ENCODE measurements around the gene CHD6. TPM values are rescaled to one million over a fixed set of nuclear protein-coding genes. Genes with fewer than 3 reads are reported as not detected.

Gene CHD6
- total RNA-seq, 1 experiment from 2014 or later, result 46.7 TPM

DNA sequence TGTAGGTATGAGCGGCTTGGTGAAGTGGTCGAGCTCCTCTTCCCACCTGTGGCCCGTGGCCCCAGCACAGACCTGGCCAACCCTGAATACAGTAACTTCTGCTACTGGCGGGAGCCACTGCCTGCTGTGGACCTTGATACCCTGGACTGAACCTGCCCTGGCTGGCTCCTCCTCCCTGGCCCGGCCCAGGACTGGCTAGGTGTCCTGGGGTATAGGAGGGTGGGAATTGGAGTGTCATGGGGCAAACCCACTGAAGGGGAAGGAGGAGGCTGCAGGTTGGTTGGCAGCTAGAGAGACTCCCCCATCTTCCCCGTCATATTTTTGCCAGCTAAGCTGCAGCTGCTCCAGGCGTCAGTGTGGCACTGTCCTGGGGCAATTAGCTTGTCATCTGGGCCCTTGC is 259.5 kb downstream of the CHD6 start:
- Histone ChIP-seq H3K27ac (ENCODE audit: low read depth, low read length, poor library complexity, severe bottlenecking) (no peak overlapping the region), H3K4me1 (ENCODE audit: insufficient read depth, low read length, poor library complexity, severe bottlenecking) (no peaks in the 10 kb centered on the region), H3K9me3 (ENCODE audit: low read depth, low read length, poor library complexity, severe bottlenecking) (no peaks in the 10 kb centered on the region), H3K36me3 (ENCODE audit: insufficient read depth, low read length, poor library complexity, severe bottlenecking) (no peaks in the 10 kb centered on the region), H3K27me3 (replicated peaks; ENCODE audit: insufficient read depth, low read depth, low read length, poor library complexity) (no peaks in the 10 kb centered on the region), H3K4me3 (ENCODE audit: low read depth, low read length, poor library complexity, severe bottlenecking) (no peak overlapping the region)
- ChIA-PET POLR2A (ENCODE audit: low non-redundant PET) (interaction anchor here (0.6 kb wide), 1 partner anchor 41 kb away, joined by 6 read pairs; the partner anchor contains the start of gene ZHX3), CTCF (no interaction called here)
- intact Hi-C loops (cut with micrococcal nuclease; ENCODE audit: unreplicated experiment), result no loop called here
- TF ChIP-seq EZH2 (IDR thresholded peaks at IDR 0.05; ENCODE audit: borderline replicate concordance, low read depth, low read length, poor library complexity, severe bottlenecking), result no peak
- TF ChIP-seq, protein P1, sequence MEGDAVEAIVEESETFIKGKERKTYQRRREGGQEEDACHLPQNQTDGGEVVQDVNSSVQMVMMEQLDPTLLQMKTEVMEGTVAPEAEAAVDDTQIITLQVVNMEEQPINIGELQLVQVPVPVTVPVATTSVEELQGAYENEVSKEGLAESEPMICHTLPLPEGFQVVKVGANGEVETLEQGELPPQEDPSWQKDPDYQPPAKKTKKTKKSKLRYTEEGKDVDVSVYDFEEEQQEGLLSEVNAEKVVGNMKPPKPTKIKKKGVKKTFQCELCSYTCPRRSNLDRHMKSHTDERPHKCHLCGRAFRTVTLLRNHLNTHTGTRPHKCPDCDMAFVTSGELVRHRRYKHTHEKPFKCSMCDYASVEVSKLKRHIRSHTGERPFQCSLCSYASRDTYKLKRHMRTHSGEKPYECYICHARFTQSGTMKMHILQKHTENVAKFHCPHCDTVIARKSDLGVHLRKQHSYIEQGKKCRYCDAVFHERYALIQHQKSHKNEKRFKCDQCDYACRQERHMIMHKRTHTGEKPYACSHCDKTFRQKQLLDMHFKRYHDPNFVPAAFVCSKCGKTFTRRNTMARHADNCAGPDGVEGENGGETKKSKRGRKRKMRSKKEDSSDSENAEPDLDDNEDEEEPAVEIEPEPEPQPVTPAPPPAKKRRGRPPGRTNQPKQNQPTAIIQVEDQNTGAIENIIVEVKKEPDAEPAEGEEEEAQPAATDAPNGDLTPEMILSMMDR (conservative IDR thresholded peaks at IDR 0.05; ENCODE audit: low read depth, low read length), result no peak
- BruUV-seq (replicated peaks), result no TSS peak
- no peak for DNase-seq (ENCODE audit: low spot score)

GRCh38 chr20:41358230-41358629 is 259.9 kb downstream of the CHD6 start:
- Histone ChIP-seq H3K4me3 (ENCODE audit: low read depth, low read length, poor library complexity, severe bottlenecking) (no peak overlapping the region), H3K27ac (ENCODE audit: low read depth, low read length, poor library complexity, severe bottlenecking) (no peak overlapping the region), H3K9me3 (ENCODE audit: low read depth, low read length, poor library complexity, severe bottlenecking) (no peaks in the 10 kb centered on the region), H3K4me1 (ENCODE audit: insufficient read depth, low read length, poor library complexity, severe bottlenecking) (no peaks in the 10 kb centered on the region), H3K27me3 (replicated peaks; ENCODE audit: insufficient read depth, low read depth, low read length, poor library complexity) (no peaks in the 10 kb centered on the region), H3K36me3 (ENCODE audit: insufficient read depth, low read length, poor library complexity, severe bottlenecking) (no peaks in the 10 kb centered on the region)
- no peak for DNase-seq (ENCODE audit: low spot score)
- intact Hi-C loops (cut with micrococcal nuclease; ENCODE audit: unreplicated experiment), result no loop called here
- TF ChIP-seq, protein P1 (conservative IDR thresholded peaks at IDR 0.05; ENCODE audit: low read depth, low read length), result no peak
- TF ChIP-seq EZH2 (IDR thresholded peaks at IDR 0.05; ENCODE audit: borderline replicate concordance, low read depth, low read length, poor library complexity, severe bottlenecking), result no peak
- ChIA-PET CTCF (no interaction called here), POLR2A (ENCODE audit: low non-redundant PET) (interaction anchor here (0.6 kb wide), 1 partner anchor 41 kb away, joined by 6 read pairs; the partner anchor contains the start of gene ZHX3)
- no TSS peak for BruUV-seq (replicated peaks)

GRCh38 chr20:41357424-41358163 is 260.6 kb downstream of the CHD6 start:
- no peaks in the 10 kb centered on the region for H3K36me3 ChIP-seq (ENCODE audit: insufficient read depth, low read length, poor library complexity, severe bottlenecking)
- H3K9me3 ChIP-seq (ENCODE audit: low read depth, low read length, poor library complexity, severe bottlenecking), result no peaks in the 10 kb centered on the region
- ChIA-PET CTCF (no interaction called here), POLR2A (ENCODE audit: low non-redundant PET) (no interaction called here)
- no peak overlapping the region for H3K4me3 ChIP-seq (ENCODE audit: low read depth, low read length, poor library complexity, severe bottlenecking)
- TF ChIP-seq EZH2 (IDR thresholded peaks at IDR 0.05; ENCODE audit: borderline replicate concordance, low read depth, low read length, poor library complexity, severe bottlenecking), result no peak
- TF ChIP-seq, protein P1 (conservative IDR thresholded peaks at IDR 0.05; ENCODE audit: low read depth, low read length), result no peak
- no peaks in the 10 kb centered on the region for H3K27me3 ChIP-seq (replicated peaks; ENCODE audit: insufficient read depth, low read depth, low read length, poor library complexity)
- no peak overlapping the region for H3K27ac ChIP-seq (ENCODE audit: low read depth, low read length, poor library complexity, severe bottlenecking)
- intact Hi-C loops (cut with micrococcal nuclease; ENCODE audit: unreplicated experiment), result no loop called here
- no peak for DNase-seq (ENCODE audit: low spot score)
- H3K4me1 ChIP-seq (ENCODE audit: insufficient read depth, low read length, poor library complexity, severe bottlenecking), result no peaks in the 10 kb centered on the region
- no TSS peak for BruUV-seq (replicated peaks)

Data from A673 (cell line).